GM12892 (cell line): Measurements from ENCODE around the gene ARHGEF19.

Source experiments
- DNase-seq: peaks from one replicate; pipeline ENCODE4 v3.0.0; 2011; ENCODE audit not compliant: insufficient read length
- FAIRE-seq: peaks from 2 replicates; lab custom pipeline; 2011; peaks lifted over from hg19 to GRCh38; lab: Jason Lieb, UNC
- POLR2A ChIP-seq: IDR thresholded peaks from 2 replicates; pipeline ENCODE4 v1.6.1; 2011; ENCODE audit warnings: low read depth, low read length, control low read depth
- POLR2AphosphoS5 ChIP-seq: IDR thresholded peaks from 2 replicates; pipeline ENCODE4 v1.6.1; 2011; ENCODE audit warnings: low read depth, low read length, control low read depth
- TAF1 ChIP-seq: IDR thresholded peaks from 2 replicates; pipeline ENCODE4 v1.6.1; 2011; ENCODE audit warnings: low read depth, mild to moderate bottlenecking, control low read depth, low read length, borderline replicate concordance

The ARHGEF19 gene

GRCh38 chr1:16153096-16153998, 59.1 kb downstream of the ARHGEF19 start:
- TF ChIP-seq POLR2AphosphoS5 = no peak
- FAIRE-seq (no peak), DNase-seq (no peak)

GRCh38 chr1:16152481-16153087, 59.9 kb downstream of the ARHGEF19 start:
- DNase-seq = no peak
- TF ChIP-seq POLR2A = no peak
- no peak for TF ChIP-seq POLR2AphosphoS5
- TF ChIP-seq TAF1 = no peak
- FAIRE-seq = no peak

- TF ChIP-seq TAF1 (no peak), POLR2A (no peak), POLR2AphosphoS5 (no peak)
- FAIRE-seq (no peak), DNase-seq (no peak)
Measured at GRCh38 chr1:16151995-16152384, 60.5 kb downstream of the ARHGEF19 start.

GRCh38 chr1:16151196-16151994, 61.1 kb downstream of the ARHGEF19 start:
- TF ChIP-seq POLR2A (no peak), TAF1 (no peak), POLR2AphosphoS5 (no peak)
- FAIRE-seq = no peak
- DNase-seq = no peak

- DNase-seq (no peak), FAIRE-seq (no peak)
- TF ChIP-seq POLR2AphosphoS5 = no peak
- no peak for TF ChIP-seq TAF1
- no peak for TF ChIP-seq POLR2A
Measured at GRCh38 chr1:16150508-16150907, 61.9 kb downstream of the ARHGEF19 start.

GRCh38 chr1:16149702-16150488, 62.6 kb downstream of the ARHGEF19 start:
- DNase-seq (no peak), FAIRE-seq (no peak)
- TF ChIP-seq TAF1 (no peak), POLR2AphosphoS5 (no peak), POLR2A (no peak)

GRCh38 chr1:16149146-16149545, 63.3 kb downstream of the ARHGEF19 start:
- DNase-seq (no peak), FAIRE-seq (no peak)
- TF ChIP-seq POLR2AphosphoS5 = no peak
- no peak for TF ChIP-seq POLR2A
- TF ChIP-seq TAF1 = no peak

- FAIRE-seq = no peak
- no peak for DNase-seq
- no peak for TF ChIP-seq TAF1
Measured at GRCh38 chr1:16148329-16149092, 63.9 kb downstream of the ARHGEF19 start.
